Prostate gland (tissue), 2 donors: ENCODE measurements around the gene TCF7L1.

Source experiments
- POLR2A ChIP-seq: fragments of 450-650 bp; IDR thresholded peaks from one replicate; pipeline ENCODE4 v1.6.1; 2016; ENCODE audit warnings: antibody characterized with exemption, mild to moderate bottlenecking
- POLR2AphosphoS5 ChIP-seq: sonication (generic); formaldehyde crosslinking; IDR thresholded peaks from one replicate; pipeline ENCODE4 v1.6.1; 2017; ENCODE audit warnings: antibody characterized with exemption
- TF ChIP-seq, protein P1 (sequence below), 4 experiments: fragments of 200-600 bp in 2 of 4; fragments of 450-650 bp in 2 of 4; sonication (generic) in 2 of 4; IDR thresholded peaks; 1 replicate in 3 of 4; 2 replicates in 1 of 4; pipeline ENCODE4 v1.5.1; 2016 to 2019; ENCODE audit warnings: antibody characterized with exemption in 4 of 4, mild to moderate bottlenecking in 2 of 4, moderate library complexity in 2 of 4

DNA sequence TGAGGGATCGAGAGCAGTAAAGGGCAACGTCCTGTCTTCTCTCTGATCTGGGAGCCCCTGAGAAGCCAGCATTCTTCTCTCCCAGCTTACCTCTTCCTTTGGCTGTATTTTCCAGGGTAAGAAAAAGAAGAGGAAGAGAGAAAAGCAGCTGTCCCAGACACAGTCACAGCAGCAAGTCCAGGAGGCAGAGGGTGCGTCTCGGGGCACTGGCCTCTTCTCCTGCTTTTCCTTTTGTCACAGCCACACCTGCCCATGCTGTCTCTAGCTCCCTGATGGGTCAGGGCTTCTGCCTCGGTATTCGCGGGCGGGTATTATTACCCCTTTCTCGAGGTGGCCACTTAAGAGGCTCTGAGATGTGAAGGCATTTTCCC, 174.3 kb downstream of the TCF7L1 start:
- TF ChIP-seq, protein P1, sequence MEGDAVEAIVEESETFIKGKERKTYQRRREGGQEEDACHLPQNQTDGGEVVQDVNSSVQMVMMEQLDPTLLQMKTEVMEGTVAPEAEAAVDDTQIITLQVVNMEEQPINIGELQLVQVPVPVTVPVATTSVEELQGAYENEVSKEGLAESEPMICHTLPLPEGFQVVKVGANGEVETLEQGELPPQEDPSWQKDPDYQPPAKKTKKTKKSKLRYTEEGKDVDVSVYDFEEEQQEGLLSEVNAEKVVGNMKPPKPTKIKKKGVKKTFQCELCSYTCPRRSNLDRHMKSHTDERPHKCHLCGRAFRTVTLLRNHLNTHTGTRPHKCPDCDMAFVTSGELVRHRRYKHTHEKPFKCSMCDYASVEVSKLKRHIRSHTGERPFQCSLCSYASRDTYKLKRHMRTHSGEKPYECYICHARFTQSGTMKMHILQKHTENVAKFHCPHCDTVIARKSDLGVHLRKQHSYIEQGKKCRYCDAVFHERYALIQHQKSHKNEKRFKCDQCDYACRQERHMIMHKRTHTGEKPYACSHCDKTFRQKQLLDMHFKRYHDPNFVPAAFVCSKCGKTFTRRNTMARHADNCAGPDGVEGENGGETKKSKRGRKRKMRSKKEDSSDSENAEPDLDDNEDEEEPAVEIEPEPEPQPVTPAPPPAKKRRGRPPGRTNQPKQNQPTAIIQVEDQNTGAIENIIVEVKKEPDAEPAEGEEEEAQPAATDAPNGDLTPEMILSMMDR (IDR thresholded peaks at IDR 0.05) = no peak
- no peak for TF ChIP-seq POLR2A
- no peak for TF ChIP-seq POLR2AphosphoS5
